ENCODE data around the gene STARD3. TPM values are rescaled to one million over a fixed set of nuclear protein-coding genes. Genes with fewer than 3 reads are reported as not detected.
A peak's percentile ranks its signal among the peaks of the same experiment; 100 is the strongest.

STARD3 gene
- total and polyA plus RNA-seq, 10 donors: 59.5 to 166 (median 100) TPM

DNA sequence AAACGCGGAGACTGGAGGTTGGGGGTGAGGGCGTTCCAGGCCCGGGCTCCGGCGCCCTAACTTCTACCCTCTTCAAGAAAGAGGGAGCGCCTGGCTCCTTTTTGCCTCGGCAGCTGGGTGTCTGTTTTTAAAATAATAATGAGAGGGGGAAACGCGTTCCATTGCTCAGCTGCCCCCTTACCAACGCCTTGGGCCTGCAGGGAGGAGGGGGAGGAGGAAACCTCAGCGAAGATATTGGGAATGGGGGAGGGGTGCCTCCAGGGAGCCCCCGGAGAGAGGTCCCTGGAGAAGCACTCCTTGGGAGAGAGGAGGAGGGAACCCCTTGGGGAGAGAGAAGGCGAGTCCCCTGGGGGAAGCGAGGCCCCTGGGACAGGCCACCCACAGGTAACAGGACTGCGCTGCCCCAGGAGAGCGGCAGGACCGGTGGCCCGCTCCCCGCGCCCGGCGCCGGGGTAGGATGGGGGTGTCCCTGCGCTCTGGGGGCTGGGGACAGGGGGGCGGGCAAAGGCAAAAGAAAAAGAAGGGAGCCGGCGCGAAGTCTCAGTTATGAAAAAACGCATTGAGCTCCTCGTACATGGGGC is 31.9 kb upstream of the STARD3 start:
- no peaks in the 10 kb centered on the region for H3K36me3 ChIP-seq
- peaks cover 24 to 55% (median 41%) of the 10 kb centered on the region in 6 donors for H3K4me1 ChIP-seq
- peaks cover 31 to 100% (median 92%) of the 10 kb centered on the region in 7 donors for H3K27me3 ChIP-seq (replicated peaks in 1 of 7)
- H3K27ac ChIP-seq: no peak overlapping the region
- no peaks in the 10 kb centered on the region for H3K9me3 ChIP-seq
- WGBS, 5 donors: 4 to 6% (median 6%) methylated on average over 31 of the region's 31 CpGs
- intact Hi-C loops (cut with DNase I; ENCODE audit: low total_unique reads): no loop called here
- TF ChIP-seq POLR2A (IDR thresholded peaks at IDR 0.05) (no peak), POLR2AphosphoS5 (IDR thresholded peaks at IDR 0.05) (no peak), CTCF (IDR thresholded peaks at IDR 0.05 in 8 of 11, conservative IDR thresholded peaks at IDR 0.05 in 3 of 11) (no peak)
- DNase-seq: no peak
- peak overlapping the region in 3 of 8 donors; percentile 12 to 56 (median 16) for H3K4me3 ChIP-seq

GRCh38 chr17:39605492-39606433 is 31.2 kb upstream of the STARD3 start:
- 2 to 3% (median 2%) methylated on average over 54 to 102 of the region's 102 CpGs for WGBS, 5 donors
- no peak for DNase-seq
- no peak overlapping the region for H3K27ac ChIP-seq
- H3K4me1 ChIP-seq: peaks cover 24 to 50% (median 41%) of the 10 kb centered on the region in 6 donors
- H3K36me3 ChIP-seq: no peaks in the 10 kb centered on the region
- TF ChIP-seq POLR2AphosphoS5 (IDR thresholded peaks at IDR 0.05): no peak
- TF ChIP-seq CTCF (IDR thresholded peaks at IDR 0.05 in 8 of 11, conservative IDR thresholded peaks at IDR 0.05 in 3 of 11): no peak
- TF ChIP-seq POLR2A (IDR thresholded peaks at IDR 0.05): no peak
- peak overlapping the region in 7 of 8 donors; percentile 3 to 56 (median 16) for H3K4me3 ChIP-seq
- intact Hi-C loops (cut with DNase I; ENCODE audit: low total_unique reads): no loop called here
- H3K9me3 ChIP-seq: no peaks in the 10 kb centered on the region
- peaks cover 28 to 100% (median 84%) of the 10 kb centered on the region in 7 donors for H3K27me3 ChIP-seq (replicated peaks in 1 of 7)

DNA sequence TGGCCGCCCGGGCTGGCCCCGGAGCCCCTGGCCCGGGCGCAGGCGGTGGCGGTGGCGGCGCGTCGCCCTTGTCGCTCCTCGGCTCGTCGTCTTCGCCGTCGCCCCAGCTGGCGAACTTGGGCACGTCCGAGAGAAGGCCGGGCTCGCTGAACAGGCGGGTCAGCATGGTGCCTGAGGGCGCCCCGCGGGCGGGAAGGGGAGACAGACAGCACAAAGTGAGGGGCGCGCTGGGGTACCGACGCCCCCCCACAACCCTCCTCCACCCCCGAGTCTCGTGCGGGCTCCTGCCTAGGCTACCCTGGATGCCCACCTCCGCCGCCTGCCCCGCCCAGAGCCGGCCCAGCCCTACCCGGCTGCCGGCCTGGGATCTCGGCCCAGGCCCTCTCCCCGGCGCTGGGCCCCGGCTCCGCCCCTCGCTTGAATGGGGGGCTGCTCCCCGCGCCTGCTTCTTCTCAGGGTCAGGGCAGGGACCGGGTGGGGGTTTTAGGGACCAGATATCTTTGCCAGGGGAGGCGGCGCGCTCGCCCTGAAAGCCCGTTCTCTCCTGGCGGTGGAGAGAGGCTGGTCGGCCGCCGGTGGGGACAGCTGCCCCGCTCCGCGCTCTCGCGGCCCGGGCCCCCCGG is 30.4 kb upstream of the STARD3 start:
- no peak for DNase-seq
- no peak overlapping the region for H3K27ac ChIP-seq
- peak overlapping the region in 7 of 8 donors; percentile 3 to 56 (median 16) for H3K4me3 ChIP-seq

More for the DNA sequence above, 30.4 kb upstream of the STARD3 start:
- WGBS, 5 donors: 0 to 4% (median 3%) methylated on average over 5 to 66 of the region's 66 CpGs
- no peaks in the 10 kb centered on the region for H3K36me3 ChIP-seq
- H3K9me3 ChIP-seq: no peaks in the 10 kb centered on the region
- TF ChIP-seq POLR2AphosphoS5 (IDR thresholded peaks at IDR 0.05): no peak
- no peak for TF ChIP-seq CTCF (IDR thresholded peaks at IDR 0.05 in 8 of 11, conservative IDR thresholded peaks at IDR 0.05 in 3 of 11)
- no peak for TF ChIP-seq POLR2A (IDR thresholded peaks at IDR 0.05)
- H3K27me3 ChIP-seq (replicated peaks in 1 of 7): peaks cover 23 to 100% (median 76%) of the 10 kb centered on the region in 7 donors
- H3K4me1 ChIP-seq: peaks cover 24 to 50% (median 41%) of the 10 kb centered on the region in 6 donors
- intact Hi-C loops (cut with DNase I; ENCODE audit: low total_unique reads): no loop called here

Data from spleen (tissue), 11 donors.